H1 (cell line): ENCODE results near the gene IL31RA. TPM values are rescaled to one million over a fixed set of nuclear protein-coding genes. Genes with fewer than 3 reads are reported as not detected.

Source experiments
- CTCF ChIA-PET: fragments of 300-600 bp; sonication (Branson Sonifier 250); formaldehyde crosslinking; loops from one replicate; lab custom pipeline; 2021; ENCODE audit not compliant: partially characterized antibody; lab: Charles Lee
- POLR2A ChIA-PET: fragments of 300-600 bp; sonication (Branson Sonifier 250); formaldehyde crosslinking; loops from one replicate; lab custom pipeline; 2021; ENCODE audit warnings: inconsistent platforms; ENCODE audit not compliant: partially characterized antibody; lab: Charles Lee
- DNase-seq, 2 experiments: peaks; one replicate each; pipeline versions ENCODE4 v3.0.0 to v3.0.0-alpha.2; 2010 to 2022; ENCODE audit warnings: low spot score in 2 of 2, low read depth in 1 of 2, mixed read lengths in 1 of 2
- FAIRE-seq: peaks from 2 replicates; lab custom pipeline; 2011; peaks lifted over from hg19 to GRCh38; lab: Jason Lieb, UNC
- H2AFZ ChIP-seq: 2 replicates; pipeline ENCODE4 v1.8.1; 2012; ENCODE audit warnings: low read length, inconsistent platforms
- H2AK5ac ChIP-seq: 2 replicates; pipeline ENCODE4 v1.6.1; 2013; ENCODE audit warnings: low read depth, low read length
- H2BK120ac ChIP-seq: replicated peaks from 2 replicates; pipeline ENCODE3; 2013; ENCODE audit warnings: low read depth, low read length, inconsistent platforms
- H2BK12ac ChIP-seq: 2 replicates; pipeline ENCODE4 v1.6.1; 2013; ENCODE audit warnings: low read depth, low read length
- H2BK15ac ChIP-seq: 2 replicates; pipeline ENCODE4 v1.6.1; 2013; ENCODE audit warnings: low read length
- H2BK20ac ChIP-seq: 2 replicates; pipeline ENCODE4 v1.6.1; 2013; ENCODE audit warnings: low read length
- H2BK5ac ChIP-seq: 2 replicates; pipeline ENCODE4 v1.6.1; 2013; ENCODE audit warnings: low read depth, low read length
- H3K14ac ChIP-seq: 2 replicates; pipeline ENCODE4 v1.6.1; 2013; ENCODE audit warnings: inconsistent platforms; ENCODE audit not compliant: insufficient read length
- H3K18ac ChIP-seq: 2 replicates; pipeline ENCODE4 v1.6.1; 2013; ENCODE audit warnings: low read length; ENCODE audit errors: extremely low read depth
- H3K23ac ChIP-seq: 2 replicates; pipeline ENCODE4 v1.6.1; 2013; ENCODE audit warnings: inconsistent platforms; ENCODE audit not compliant: insufficient read length
- H3K23me2 ChIP-seq: 2 replicates; pipeline ENCODE4 v1.6.1; 2013; ENCODE audit warnings: low read depth, low read length
- H3K27ac ChIP-seq: 2 replicates; pipeline ENCODE4 v1.6.1; 2011; ENCODE audit warnings: low read depth, low read length, inconsistent platforms
- H3K27me3 ChIP-seq, 4 experiments: replicated peaks in 1 of 4; 1 replicate in 1 of 4; 2 replicates in 3 of 4; pipeline versions ENCODE4 v1.6.1 to v1.8.1; 2011 to 2013; ENCODE audit warnings: low read length in 3 of 4, mild to moderate bottlenecking in 3 of 4, inconsistent platforms in 2 of 4, mixed read lengths in 2 of 4, moderate library complexity in 1 of 4; ENCODE audit not compliant: control insufficient read depth in 3 of 4, insufficient read depth in 3 of 4; ENCODE audit errors: extremely low read depth in 1 of 4
- H3K36me3 ChIP-seq, 4 experiments: 2 replicates each; pipeline versions ENCODE4 v1.6.1 to v1.8.1; 2011 to 2013; ENCODE audit warnings: mild to moderate bottlenecking in 4 of 4, low read length in 3 of 4, moderate library complexity in 2 of 4, control low read depth in 1 of 4, inconsistent platforms in 1 of 4; ENCODE audit not compliant: insufficient read depth in 4 of 4, control insufficient read depth in 2 of 4
- H3K4ac ChIP-seq: replicated peaks from 2 replicates; pipeline ENCODE3; 2013; ENCODE audit warnings: low read length, low read depth, mixed read lengths, inconsistent platforms; ENCODE audit not compliant: insufficient read length
- H3K4me1 ChIP-seq, 4 experiments: replicated peaks in 1 of 4; 1 replicate in 1 of 4; 2 replicates in 3 of 4; pipeline versions ENCODE4 v1.6.1 to v1.8.1; 2011 to 2013; ENCODE audit warnings: low read length in 3 of 4, inconsistent platforms in 2 of 4, mixed read lengths in 1 of 4; ENCODE audit not compliant: insufficient read depth in 4 of 4, control insufficient read depth in 3 of 4
- H3K4me2 ChIP-seq, 2 experiments: 2 replicates each; pipeline versions ENCODE4 v1.6.1 to v1.8.1; 2011 to 2013; ENCODE audit warnings: low read depth in 2 of 2, low read length in 2 of 2, control low read depth in 1 of 2, inconsistent platforms in 1 of 2, mild to moderate bottlenecking in 1 of 2; ENCODE audit not compliant: insufficient read depth in 1 of 2
- H3K4me3 ChIP-seq, 4 experiments: fragments of 200-600, 300-600 bp in 1 of 4; sonication (generic), shearing (Covaris generic), sonication (Bioruptor Twin) in 1 of 4; 2 replicates each; pipeline versions ENCODE4 v1.5.1 to v1.8.1; 2011 to 2016; ENCODE audit warnings: low read length in 4 of 4, low read depth in 3 of 4, control low read depth in 2 of 4, inconsistent platforms in 2 of 4, mild to moderate bottlenecking in 2 of 4, mixed read lengths in 1 of 4, moderate library complexity in 1 of 4; ENCODE audit not compliant: insufficient read depth in 2 of 4; ENCODE audit errors: extremely low read depth in 1 of 4
- H3K56ac ChIP-seq: replicated peaks from 2 replicates; pipeline ENCODE3; 2013; ENCODE audit warnings: low read depth, mild to moderate bottlenecking, mixed read lengths, low read length, inconsistent platforms; ENCODE audit not compliant: insufficient read length
- H3K79me1 ChIP-seq: 2 replicates; pipeline ENCODE4 v1.6.1; 2013; ENCODE audit warnings: low read depth, low read length, control low read depth
- H3K79me2 ChIP-seq, 2 experiments: 2 replicates each; pipeline versions ENCODE4 v1.6.1 to v1.8.1; 2012 to 2013; ENCODE audit warnings: low read length in 2 of 2, mild to moderate bottlenecking in 2 of 2, inconsistent platforms in 1 of 2; ENCODE audit not compliant: insufficient read depth in 2 of 2, control insufficient read depth in 1 of 2
- H3K9ac ChIP-seq, 4 experiments: replicated peaks in 1 of 4; 1 replicate in 1 of 4; 2 replicates in 3 of 4; pipeline versions ENCODE4 v1.6.1 to v1.8.1; 2011 to 2013; ENCODE audit warnings: low read depth in 3 of 4, low read length in 3 of 4, control low read depth in 2 of 4, mild to moderate bottlenecking in 2 of 4, moderate library complexity in 2 of 4, inconsistent platforms in 1 of 4; ENCODE audit errors: extremely low read depth in 1 of 4
- H3K9me3 ChIP-seq, 2 experiments: 2 replicates each; pipeline versions ENCODE4 v1.6.1 to v1.8.1; 2012 to 2013; ENCODE audit warnings: mild to moderate bottlenecking in 2 of 2, moderate library complexity in 2 of 2, control low read depth in 1 of 2, inconsistent platforms in 1 of 2, low read depth in 1 of 2, low read length in 1 of 2, mixed read lengths in 1 of 2; ENCODE audit not compliant: insufficient read depth in 2 of 2
- H4K20me1 ChIP-seq, 2 experiments: replicated peaks in 1 of 2; 2 replicates each; pipeline versions ENCODE3 to v1.8.1; 2011 to 2013; ENCODE audit warnings: inconsistent platforms in 2 of 2, low read length in 2 of 2, mild to moderate bottlenecking in 1 of 2; ENCODE audit not compliant: insufficient read depth in 2 of 2, control insufficient read depth in 1 of 2
- H4K5ac ChIP-seq: 2 replicates; pipeline ENCODE4 v1.6.1; 2013; ENCODE audit warnings: low read length, low read depth, mixed read lengths, inconsistent platforms; ENCODE audit not compliant: insufficient read length
- H4K8ac ChIP-seq: 2 replicates; pipeline ENCODE4 v1.8.0; 2013; ENCODE audit warnings: mild to moderate bottlenecking, moderate library complexity, low read length, inconsistent platforms; ENCODE audit not compliant: insufficient read depth; ENCODE audit errors: extremely low read depth
- H4K91ac ChIP-seq: replicated peaks from 2 replicates; pipeline ENCODE3; 2013; ENCODE audit warnings: low read length, mixed read lengths, inconsistent platforms; ENCODE audit not compliant: insufficient read length
- ASH2L ChIP-seq: fragments of 200-600, 300-600 bp; sonication (generic); IDR thresholded peaks from one replicate; pipeline ENCODE4 v1.7.1; 2017; ENCODE audit warnings: low read length
- NRF1 ChIP-seq: IDR thresholded peaks from 2 replicates; pipeline ENCODE4 v1.6.1; 2011; ENCODE audit warnings: mild to moderate bottlenecking, low read depth, low read length, improper control_type of control experiment
- PHF8 ChIP-seq: fragments of 200-600 bp; sonication (generic); conservative IDR thresholded peaks from 2 replicates; pipeline ENCODE4 v1.7.1; 2012; ENCODE audit warnings: low read depth, mild to moderate bottlenecking, inconsistent platforms, low read length, moderate library complexity
- POLR2A ChIP-seq, 2 experiments: IDR thresholded peaks; 1 replicate in 1 of 2; 2 replicates in 1 of 2; pipeline ENCODE4 v1.6.1; 2011; ENCODE audit warnings: low read depth in 2 of 2, low read length in 2 of 2, mild to moderate bottlenecking in 2 of 2; ENCODE audit errors: control extremely low read depth in 1 of 2
- WGBS, 2 experiments: shearing (Covaris generic) in 1 of 2; methylation state at CpG; one replicate each; pipeline versions ENCODE4 v1.1.6 to v1.1.7; 2013 to 2015; ENCODE audit warnings: low lambda C conversion rate in 2 of 2, mixed read lengths in 2 of 2, inconsistent platforms in 1 of 2, low coverage in 1 of 2, missing lambda C conversion rate in 1 of 2; ENCODE audit not compliant: insufficient replicate concordance in 2 of 2, insufficient coverage in 1 of 2, insufficient read length in 1 of 2; ENCODE audit errors: extremely low coverage in 1 of 2, missing lambda C conversion rate in 1 of 2; 5-methylcytosine and 5-hydroxymethylcytosine counted together
- polyA plus RNA-seq, 7 experiments: library from polyadenylated mRNA; depleted of rRNA in 3 of 7; stranded (reverse) in 5 of 7; unstranded in 2 of 7; fragments of >200 nt in 5 of 7; fragments of 200-250 nt in 2 of 7; gene quantifications; 1 replicate in 5 of 7; 2 replicates in 1 of 7; 4 replicates in 1 of 7; pipeline versions ENCODE4 v1.2.1 to v1.2.3, GENCODE V29; 2011 to 2013; ENCODE audit warnings: missing spikeins in 2 of 7, mixed read lengths in 2 of 7
- total RNA-seq: library from RNA; stranded (reverse); fragmentation: NEBNext Ultra II Directional; extraction: Animal tissue kit (Norgen Biotek cat#: 25700); gene quantifications from 2 replicates; pipeline ENCODE4 v1.2.1, GENCODE V29; 2021

The IL31RA gene
- total and polyA plus RNA-seq, 2 of the 8 experiments (the other 6 are each of a cell fraction or from before 2014, with no cell fraction given), result not detected

DNA sequence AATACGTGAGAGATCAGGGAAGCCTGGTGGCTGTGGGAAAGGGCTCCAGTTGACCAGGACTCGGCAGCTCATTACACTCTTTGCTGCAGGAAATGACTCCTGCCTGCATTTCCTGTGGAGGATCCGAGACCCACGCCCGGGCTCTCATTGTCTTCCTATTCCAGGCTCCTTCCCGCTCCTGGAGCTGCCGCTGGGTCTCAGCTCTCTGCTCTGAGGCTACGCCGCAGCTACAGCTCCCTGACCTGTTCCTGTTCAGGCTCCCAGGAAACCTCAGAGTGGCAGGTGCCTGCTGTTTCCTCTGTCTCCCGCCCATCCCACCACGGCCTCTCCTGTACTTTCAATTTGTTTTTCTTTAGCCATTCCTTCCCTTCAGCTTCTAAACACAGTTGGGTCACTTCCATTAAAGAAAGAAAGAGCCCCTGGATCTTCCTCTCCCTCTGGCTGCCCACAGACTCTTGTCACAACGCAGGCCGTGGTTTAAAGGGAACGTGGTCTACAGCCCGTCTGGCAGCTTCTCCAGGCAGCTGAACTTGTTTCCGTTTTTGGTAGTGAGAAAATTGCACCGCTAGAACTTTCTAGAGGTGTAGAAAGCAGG lies 72.1 kb downstream of the IL31RA start:
- no peak overlapping the region for H3K9ac ChIP-seq
- no peak overlapping the region for H2BK5ac ChIP-seq
- no peak overlapping the region for H2BK20ac ChIP-seq
- H3K27me3 ChIP-seq, result no peaks in the 10 kb centered on the region
- H2AFZ ChIP-seq, result no peak overlapping the region
- H3K23ac ChIP-seq, result no peak overlapping the region
- H3K27ac ChIP-seq, result no peak overlapping the region
- ChIA-PET POLR2A (no interaction called here), CTCF (interaction anchor here (0.8 to 2.4 kb wide), 5 partner anchors 13 to 341 kb away, joined by 3 to 22 read pairs (median 3); no protein-coding TSS in a partner anchor)
- H2BK15ac ChIP-seq, result no peak overlapping the region
- H3K4me3 ChIP-seq, result no peak overlapping the region
- H4K91ac ChIP-seq, result no peak overlapping the region
- H3K4me2 ChIP-seq, result no peak overlapping the region; a peak in 1 of 4 replicates
- H3K4me1 ChIP-seq, result no peaks in the 10 kb centered on the region; a peak in 1 of 7 replicates
- no peak overlapping the region for H3K14ac ChIP-seq
- no peaks in the 10 kb centered on the region for H3K79me2 ChIP-seq
- H4K8ac ChIP-seq, result no peak overlapping the region
- no peaks in the 10 kb centered on the region for H4K20me1 ChIP-seq
- no peak overlapping the region for H4K5ac ChIP-seq
- no peaks in the 10 kb centered on the region for H3K9me3 ChIP-seq
- H3K56ac ChIP-seq, result no peak overlapping the region
- FAIRE-seq (no peak), DNase-seq (peak in 1 of 2 experiments; percentile 45)
- no peak overlapping the region for H2AK5ac ChIP-seq
- no peak overlapping the region for H3K18ac ChIP-seq
- WGBS, 2 experiments, result 86% methylated on average over 16 of the region's 17 CpGs; no CpG with 5 or more reads in 1 of the 2 experiments
- no peak overlapping the region for H3K4ac ChIP-seq
- H3K79me1 ChIP-seq, result no peaks in the 10 kb centered on the region; the same call in 1 of the 2 replicates
- H3K36me3 ChIP-seq, result no peaks in the 10 kb centered on the region
- H3K23me2 ChIP-seq, result no peaks in the 10 kb centered on the region
- H2BK120ac ChIP-seq, result no peak overlapping the region
- H2BK12ac ChIP-seq, result no peak overlapping the region
- TF ChIP-seq NRF1 (no peak), POLR2A (IDR thresholded peaks at IDR 0.05; ENCODE audit: control extremely low read depth in 1 of 2, low read depth in 2 of 2, low read length in 2 of 2) (no peak), ASH2L (no peak), PHF8 (no peak)
